Activated CD4-positive, alpha-beta T cell treated with anti-CD3 and anti-CD28 coated beads for 36 hours (primary cell): Measurements from ENCODE around the gene COL26A1. TPM values are rescaled to one million over a fixed set of nuclear protein-coding genes. Genes with fewer than 3 reads are reported as not detected.
"Not testable (repeated sequence)": the region's sequence is repeated elsewhere in the genome, so short reads cannot be mapped to it uniquely, and the experiment has no call there.

Experiments used
- ATAC-seq: fragments of 200-7000 bp; cut with Tn5 transposase; one replicate; pipeline ENCODE4 v1.10.0; 2021; ENCODE audit warnings: mild to moderate bottlenecking, moderate library complexity
- CTCF ChIA-PET: fragments of 350-600 bp; sonication (Branson Sonifier 250); formaldehyde crosslinking; loops from one replicate; lab custom pipeline; 2021; ENCODE audit warnings: antibody characterized with exemption; lab: Charles Lee
- POLR2A ChIA-PET: fragments of 350-600 bp; sonication (Branson Sonifier 250); formaldehyde crosslinking; loops from one replicate; lab custom pipeline; 2021; ENCODE audit warnings: antibody characterized with exemption, inconsistent platforms; lab: Charles Lee
- DNase-seq: peaks from one replicate; pipeline ENCODE4 v3.0.0-alpha.2; 2020
- H3K27ac Mint-ChIP-seq: one replicate; pipeline ENCODE4 v1.8.0; 2021; ENCODE audit warnings: mixed read lengths
- H3K27me3 Mint-ChIP-seq: one replicate; pipeline ENCODE4 v1.8.0; 2021; ENCODE audit warnings: mixed read lengths
- H3K36me3 Mint-ChIP-seq: one replicate; pipeline ENCODE4 v1.8.0; 2021; ENCODE audit warnings: low read depth, mixed read lengths
- H3K4me1 Mint-ChIP-seq: one replicate; pipeline ENCODE4 v1.8.0; 2021; ENCODE audit warnings: mixed read lengths
- H3K4me3 Mint-ChIP-seq: one replicate; pipeline ENCODE4 v1.8.0; 2021; ENCODE audit warnings: mild to moderate bottlenecking, moderate library complexity, mixed read lengths
- H3K9me3 Mint-ChIP-seq: one replicate; pipeline ENCODE4 v1.8.0; 2021; ENCODE audit warnings: low read depth, mixed read lengths
- intact Hi-C, 2 experiments: fragments of 100-400 bp; cut with DNase I in 1 of 2; cut with micrococcal nuclease in 1 of 2; formaldehyde crosslinking; loops; one replicate each; pipeline versions ENCODE4 v1.14.2 to v1.15.1; 2022 to 2024; cut with DNase I, micrococcal nuclease
- total RNA-seq, 2 experiments: library from RNA; stranded (reverse); gene quantifications; one replicate each; pipeline ENCODE4 v1.2.3, GENCODE V29; 2021

COL26A1 gene
- total RNA-seq, 2 experiments from 2014 or later = not detected

DNA sequence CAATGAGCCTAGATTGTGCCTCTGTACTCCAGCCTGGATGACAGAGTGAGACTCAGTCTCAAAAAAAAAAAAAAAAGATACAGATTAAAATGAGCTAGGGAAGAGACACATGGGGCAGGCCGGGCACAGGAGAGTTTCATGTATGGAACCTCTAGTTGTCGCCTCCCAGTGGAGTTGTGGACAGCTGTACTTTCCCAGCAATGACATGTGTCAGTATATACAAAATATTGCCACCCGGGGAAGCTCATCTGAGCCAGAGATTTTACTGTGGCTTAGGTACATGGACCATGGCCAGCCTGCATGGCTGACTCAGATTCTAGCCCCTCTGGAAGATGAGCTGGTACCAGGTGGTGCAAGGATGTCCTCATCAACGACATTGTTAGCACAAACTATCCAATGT lies 87.4 kb downstream of the COL26A1 start:
- Mint-ChIP-seq H3K27me3 (no peaks in the 10 kb centered on the region), H3K27ac (no peak overlapping the region), H3K36me3 (no peaks in the 10 kb centered on the region), H3K4me3 (no peak overlapping the region), H3K4me1 (no peaks in the 10 kb centered on the region), H3K9me3 (no peaks in the 10 kb centered on the region)
- intact Hi-C loops = no loop called here
- no peak for DNase-seq
- ATAC-seq = no peak
- ChIA-PET CTCF (interaction anchor here (0.7 to 0.9 kb wide), 3 partner anchors 10 to 30 kb away, joined by 3 to 4 read pairs (median 3); no protein-coding TSS in a partner anchor), POLR2A (no interaction called here)

DNA sequence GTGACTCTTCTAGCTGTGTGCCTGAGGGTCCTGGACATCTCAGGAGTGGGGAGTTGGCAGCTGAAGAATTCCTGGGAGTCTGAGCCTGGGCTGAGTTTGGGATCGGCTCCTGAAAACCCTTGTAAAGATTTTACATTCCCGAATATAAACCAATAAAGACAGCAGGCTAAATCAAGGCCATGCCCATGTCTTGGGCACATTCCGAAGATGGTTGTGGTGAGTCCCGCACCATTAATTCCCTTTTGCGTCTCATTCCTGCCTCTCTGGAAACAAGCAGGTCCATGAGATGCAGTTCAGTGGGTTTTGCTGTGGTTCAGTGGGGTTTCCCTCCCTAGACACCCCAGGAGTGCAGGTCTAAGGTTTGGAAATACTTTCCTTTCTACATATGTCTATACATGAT lies 90.9 kb downstream of the COL26A1 start:
- Mint-ChIP-seq H3K27ac (no peak overlapping the region), H3K27me3 (no peaks in the 10 kb centered on the region), H3K4me1 (no peaks in the 10 kb centered on the region), H3K36me3 (no peaks in the 10 kb centered on the region), H3K9me3 (no peaks in the 10 kb centered on the region), H3K4me3 (no peak overlapping the region)
- intact Hi-C loops = no loop called here
- POLR2A ChIA-PET = no interaction called here
- DNase-seq (no peak), ATAC-seq (no peak)
- CTCF ChIA-PET = no interaction called here

DNA sequence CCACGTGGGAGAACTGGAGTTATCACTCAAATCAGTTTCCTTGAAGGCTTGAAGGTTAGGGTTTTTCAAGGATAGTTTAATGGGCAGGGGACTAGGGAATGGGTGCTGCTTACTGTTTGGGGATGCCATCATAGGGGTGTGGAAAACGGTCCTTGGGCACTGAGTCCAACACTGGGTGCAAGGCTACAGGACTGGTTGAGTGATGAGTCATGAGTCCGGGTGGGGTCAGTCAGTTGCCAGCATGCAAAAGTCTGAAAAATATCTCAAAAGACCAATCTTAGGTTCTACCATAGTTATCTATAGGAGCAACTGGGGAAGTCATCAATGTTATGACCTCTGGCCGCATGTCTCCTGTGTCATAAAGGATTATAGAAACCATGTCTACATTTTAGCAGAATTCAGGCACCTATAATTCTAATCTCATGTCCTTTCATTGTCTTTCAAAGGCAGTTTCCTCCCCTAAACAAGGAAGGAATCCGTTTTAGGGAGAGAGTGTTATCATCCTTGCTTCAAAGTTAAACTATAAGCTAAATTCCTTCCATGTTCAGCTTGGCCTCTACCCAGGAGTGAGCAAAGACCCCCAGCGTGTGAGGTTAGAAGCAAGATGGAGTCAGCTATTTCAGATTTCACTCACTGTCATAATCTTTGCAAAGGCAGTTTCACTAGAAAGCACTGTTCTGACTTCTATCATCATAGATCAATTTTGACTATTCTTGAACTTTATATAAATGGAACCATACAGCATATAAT lies 94.5 kb downstream of the COL26A1 start:
- H3K9me3 Mint-ChIP-seq = no peaks in the 10 kb centered on the region
- no peaks in the 10 kb centered on the region for H3K27me3 Mint-ChIP-seq
- no peak for ATAC-seq
- no peak overlapping the region for H3K27ac Mint-ChIP-seq
- intact Hi-C loops = no loop called here
- no peaks in the 10 kb centered on the region for H3K4me1 Mint-ChIP-seq
- ChIA-PET CTCF (interaction anchor here (0.6 kb wide), 2 partner anchors 47 to 136 kb away, joined by 3 to 4 read pairs; partner anchors contain the start of gene IFT22), POLR2A (no interaction called here)
- no peak overlapping the region for H3K4me3 Mint-ChIP-seq
- H3K36me3 Mint-ChIP-seq = no peaks in the 10 kb centered on the region
- DNase-seq = no peak

DNA sequence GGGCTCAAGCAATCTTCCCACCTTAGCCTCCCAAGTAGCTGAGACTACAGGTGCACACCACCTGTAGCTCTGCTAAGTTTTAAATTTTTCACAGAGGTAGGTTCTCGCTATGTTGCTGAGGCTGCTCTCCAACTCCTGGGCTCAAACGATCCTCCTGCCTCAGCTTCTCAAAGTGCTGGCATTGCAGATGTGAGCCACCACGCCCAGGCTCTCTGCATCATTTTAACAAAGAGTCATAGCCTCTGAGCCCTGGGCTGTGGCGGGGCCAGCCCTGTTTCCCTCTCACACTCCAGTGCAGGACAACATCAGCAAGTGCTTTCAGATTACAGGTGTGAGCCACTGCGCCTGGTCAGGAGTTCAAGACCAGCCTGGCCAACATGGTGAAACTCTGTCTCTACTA lies 102.5 kb downstream of the COL26A1 start:
- no peaks in the 10 kb centered on the region for H3K36me3 Mint-ChIP-seq
- no peak overlapping the region for H3K27ac Mint-ChIP-seq
- ChIA-PET CTCF (interaction anchor here (0.8 kb wide), 1 partner anchor 25 kb away, joined by 3 read pairs; no protein-coding TSS in a partner anchor), POLR2A (interaction anchor here (0.6 kb wide), 1 partner anchor 271 kb away, joined by 4 read pairs; no protein-coding TSS in a partner anchor)
- H3K9me3 Mint-ChIP-seq = no peaks in the 10 kb centered on the region
- no peak for ATAC-seq
- peaks cover 4% of the 10 kb centered on the region for H3K4me1 Mint-ChIP-seq
- no peak for DNase-seq
- intact Hi-C loops = no loop called here
- H3K4me3 Mint-ChIP-seq = no peak overlapping the region
- H3K27me3 Mint-ChIP-seq = no peaks in the 10 kb centered on the region

DNA sequence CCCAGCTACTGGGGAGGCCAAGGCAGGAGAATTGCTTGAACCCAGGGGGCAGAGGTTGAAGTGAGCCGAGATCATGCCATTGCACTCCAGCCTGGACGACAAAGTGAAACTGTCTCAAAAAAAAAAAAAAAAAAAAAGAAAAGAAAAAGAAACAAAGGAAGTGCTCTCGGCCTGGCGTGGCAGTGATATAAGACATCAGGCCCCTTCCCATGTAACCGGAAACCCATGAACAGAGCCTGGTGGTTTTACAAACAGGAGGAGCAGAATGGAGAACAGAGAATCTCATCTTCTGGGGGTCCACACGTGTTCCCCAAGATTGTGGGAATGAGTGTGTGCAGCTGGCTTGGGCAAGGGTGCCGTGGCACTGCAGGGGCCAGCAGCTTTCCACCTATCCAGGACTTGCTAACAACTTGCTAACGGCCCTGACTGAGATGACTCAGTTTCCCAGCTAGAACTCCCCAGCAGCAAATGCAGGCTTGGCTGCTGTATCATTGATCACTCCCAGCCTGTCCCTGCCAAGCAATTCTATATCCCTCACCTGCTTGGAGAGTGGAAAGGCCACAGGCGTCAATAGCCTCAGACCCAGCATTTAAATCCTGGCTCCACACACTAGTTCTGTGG lies 103.0 kb downstream of the COL26A1 start:
- CTCF ChIA-PET = interaction anchor here (0.8 kb wide), 1 partner anchor 25 kb away, joined by 3 read pairs; no protein-coding TSS in a partner anchor
- Mint-ChIP-seq H3K4me1 (peaks cover 4% of the 10 kb centered on the region), H3K36me3 (no peaks in the 10 kb centered on the region), H3K9me3 (no peaks in the 10 kb centered on the region), H3K4me3 (no peak overlapping the region), H3K27me3 (no peaks in the 10 kb centered on the region), H3K27ac (no peak overlapping the region)
- POLR2A ChIA-PET = no interaction called here
- intact Hi-C loops = no loop called here
- ATAC-seq = no peak
- DNase-seq = no peak

DNA sequence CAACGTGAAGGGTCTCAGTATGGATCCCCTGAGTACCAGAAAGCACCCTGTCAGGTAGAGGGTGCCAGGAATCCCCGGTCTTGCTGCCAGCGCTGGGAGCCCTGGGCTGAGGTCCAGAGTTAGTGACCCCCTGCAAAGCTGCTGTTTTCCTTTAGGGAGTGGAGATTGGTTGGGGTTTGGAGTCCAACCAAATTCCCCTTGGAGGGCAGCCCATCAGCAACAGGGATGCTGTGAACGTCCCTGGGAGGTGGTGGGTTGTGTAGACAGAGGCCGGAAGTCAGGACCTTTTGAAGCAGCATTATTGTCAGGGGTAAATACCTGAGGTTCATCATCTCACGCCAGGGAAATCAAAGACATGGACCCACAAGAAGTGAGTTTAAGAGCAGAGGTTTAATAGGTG lies 104.2 kb downstream of the COL26A1 start:
- no peaks in the 10 kb centered on the region for H3K27me3 Mint-ChIP-seq
- H3K4me1 Mint-ChIP-seq = peaks cover 4% of the 10 kb centered on the region
- no peak overlapping the region for H3K4me3 Mint-ChIP-seq
- CTCF ChIA-PET = interaction anchor here (1.1 kb wide), 1 partner anchor 152 kb away, joined by 3 read pairs; no protein-coding TSS in a partner anchor
- ATAC-seq = no peak
- no peak for DNase-seq
- POLR2A ChIA-PET = no interaction called here
- intact Hi-C loops = no loop called here
- no peaks in the 10 kb centered on the region for H3K9me3 Mint-ChIP-seq
- no peak overlapping the region for H3K27ac Mint-ChIP-seq
- no peaks in the 10 kb centered on the region for H3K36me3 Mint-ChIP-seq

DNA sequence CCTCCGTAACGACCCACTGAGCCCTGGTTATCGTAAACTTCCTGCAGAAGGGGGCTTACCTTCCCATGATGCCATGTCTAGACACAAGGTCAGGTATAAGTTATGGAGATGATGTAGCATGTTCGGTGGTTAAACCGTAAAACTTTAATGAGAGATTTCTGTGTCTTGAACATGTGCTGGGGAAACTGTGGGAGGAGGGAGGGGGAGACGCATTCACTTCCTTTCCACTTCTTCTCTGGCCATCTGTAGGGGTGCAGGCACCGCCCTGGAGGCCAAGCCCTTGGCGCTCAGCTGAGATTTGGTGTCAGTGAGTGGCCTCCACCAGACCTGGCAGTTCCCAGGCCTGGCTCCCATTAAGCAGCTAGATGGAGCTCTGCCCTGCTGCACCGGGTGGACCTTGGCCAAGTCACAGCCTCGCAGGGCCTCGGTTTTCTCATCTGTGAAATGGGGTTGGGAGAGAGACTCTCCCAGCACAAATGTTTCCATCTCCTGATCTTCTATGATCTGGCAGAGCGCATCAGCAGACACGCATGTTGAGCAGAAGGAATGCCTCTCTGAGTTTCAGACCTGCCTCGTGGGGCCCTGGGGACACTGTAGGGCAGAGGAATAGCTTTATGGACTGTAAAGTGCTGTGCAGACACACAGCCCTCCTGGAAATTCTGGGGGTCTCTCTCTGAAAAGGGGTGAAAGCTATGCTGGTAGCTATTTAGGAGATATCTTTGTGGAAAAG lies 106.0 kb downstream of the COL26A1 start:
- Mint-ChIP-seq H3K36me3 (no peaks in the 10 kb centered on the region), H3K4me1 (peaks cover 4% of the 10 kb centered on the region)
- CTCF ChIA-PET = interaction anchor here (0.7 to 0.9 kb wide), 2 partner anchors 39 to 105 kb away, joined by 3 read pairs; no protein-coding TSS in a partner anchor

DNA sequence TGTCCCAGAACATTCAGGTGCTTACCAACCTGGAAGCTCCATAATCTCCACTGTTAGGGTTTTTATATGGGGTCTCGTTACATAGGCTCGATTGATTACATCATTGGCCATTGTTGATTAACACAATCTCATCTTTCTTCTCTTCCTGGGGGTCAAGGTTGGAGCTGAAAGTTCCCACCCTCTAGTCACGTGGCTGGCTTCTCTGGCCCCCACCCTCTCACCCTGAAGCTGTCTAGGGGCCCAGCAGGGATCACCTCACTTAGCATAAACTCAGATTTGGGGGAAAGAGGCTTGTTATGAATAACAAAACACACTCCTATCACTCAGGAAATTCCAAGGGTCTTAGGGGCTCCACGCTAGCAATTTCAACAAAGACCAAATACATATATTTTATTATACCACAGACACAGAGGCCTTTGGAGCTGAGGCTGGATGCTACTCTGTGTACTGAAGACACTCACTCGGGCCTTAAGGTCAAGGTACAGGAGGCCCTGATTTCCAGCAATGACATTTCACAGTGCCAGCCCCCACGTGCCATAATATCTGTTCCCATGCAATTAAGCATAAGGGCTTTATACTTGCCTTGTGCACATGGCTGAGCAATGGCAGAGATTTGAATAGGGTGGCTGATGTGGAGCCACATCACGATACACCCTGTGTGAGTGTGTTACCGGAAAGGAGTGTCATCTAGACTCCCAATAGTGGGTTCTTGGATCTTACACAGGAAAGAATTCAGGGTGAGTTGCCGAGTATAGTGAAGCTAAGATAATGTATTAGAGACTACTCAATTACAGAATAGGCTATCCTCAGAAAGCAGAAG lies 108.2 kb downstream of the COL26A1 start:
- no peaks in the 10 kb centered on the region for H3K27me3 Mint-ChIP-seq
- ChIA-PET CTCF (interaction anchor here (0.6 kb wide), 1 partner anchor 347 kb away, joined by 3 read pairs; no protein-coding TSS in a partner anchor), POLR2A (interaction anchor here (0.7 kb wide), 1 partner anchor 76 kb away, joined by 3 read pairs; no protein-coding TSS in a partner anchor)
- intact Hi-C loops = no loop called here
- H3K27ac Mint-ChIP-seq = no peak overlapping the region
- no peak for ATAC-seq
- no peaks in the 10 kb centered on the region for H3K9me3 Mint-ChIP-seq
- H3K4me3 Mint-ChIP-seq = no peak overlapping the region
- no peaks in the 10 kb centered on the region for H3K36me3 Mint-ChIP-seq
- no peak for DNase-seq
- H3K4me1 Mint-ChIP-seq = peaks cover 2% of the 10 kb centered on the region

More for the DNA sequence above, 106.0 kb downstream of the COL26A1 start:
- Mint-ChIP-seq H3K4me3 (no peak overlapping the region), H3K9me3 (no peaks in the 10 kb centered on the region), H3K27me3 (no peaks in the 10 kb centered on the region), H3K27ac (no peak overlapping the region)
- POLR2A ChIA-PET = no interaction called here
- ATAC-seq (no peak), DNase-seq (no peak)
- intact Hi-C loops = no loop called here

DNA sequence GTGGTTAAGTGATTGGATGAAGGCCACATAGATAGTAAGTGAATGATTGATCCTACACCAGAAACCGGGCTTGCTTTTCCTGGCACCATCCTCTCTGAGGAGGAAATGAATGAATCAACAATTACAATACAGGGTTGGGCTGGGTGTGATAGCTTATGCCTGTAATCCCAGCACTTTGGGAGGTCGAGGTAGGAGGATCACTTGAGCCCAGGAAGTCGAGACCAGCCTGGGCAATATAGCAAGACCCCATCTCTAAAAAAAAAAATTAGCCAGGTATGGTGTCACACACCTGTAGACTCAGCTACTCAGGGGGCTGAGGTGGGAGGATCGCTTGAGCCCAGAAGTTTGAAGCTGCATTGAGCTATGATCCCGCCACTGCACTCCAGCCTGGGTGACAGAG lies 111.5 kb downstream of the COL26A1 start:
- no peak overlapping the region for H3K4me3 Mint-ChIP-seq
- ChIA-PET POLR2A (no interaction called here), CTCF (no interaction called here)
- DNase-seq = no peak
- peaks cover 4% of the 10 kb centered on the region for H3K36me3 Mint-ChIP-seq
- H3K27ac Mint-ChIP-seq = no peak overlapping the region
- no peaks in the 10 kb centered on the region for H3K4me1 Mint-ChIP-seq
- H3K9me3 Mint-ChIP-seq = peaks cover 4% of the 10 kb centered on the region
- no peak for ATAC-seq
- intact Hi-C loops = no loop called here
- peaks cover 5% of the 10 kb centered on the region for H3K27me3 Mint-ChIP-seq

DNA sequence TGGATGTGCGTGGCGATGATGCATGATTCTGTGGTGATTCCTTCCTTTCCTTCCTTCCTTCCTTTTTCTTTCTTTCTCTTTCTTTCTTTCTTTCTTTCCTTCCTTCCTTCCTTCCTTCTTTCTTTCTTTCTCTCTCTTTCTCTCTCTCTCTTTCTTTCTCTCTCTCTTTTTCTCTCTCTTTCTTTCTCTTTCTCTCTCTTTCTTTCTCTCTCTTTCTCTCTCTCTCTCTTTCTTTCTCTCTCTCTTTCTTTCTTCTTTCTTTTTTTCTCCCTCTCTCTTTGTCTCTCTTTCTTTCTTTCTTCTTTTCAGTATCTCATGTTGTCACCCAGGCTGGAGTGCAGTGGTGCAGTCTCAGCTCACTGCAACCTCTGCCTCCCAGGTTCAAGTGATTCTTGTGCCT lies 113.0 kb downstream of the COL26A1 start:
- H3K27ac Mint-ChIP-seq, H3K27me3 Mint-ChIP-seq, intact Hi-C loops, POLR2A ChIA-PET, H3K4me3 Mint-ChIP-seq, ATAC-seq, CTCF ChIA-PET, H3K36me3 Mint-ChIP-seq, DNase-seq, H3K4me1 Mint-ChIP-seq: not testable (repeated sequence)
- peaks cover 16% of the 10 kb centered on the region for H3K9me3 Mint-ChIP-seq

DNA sequence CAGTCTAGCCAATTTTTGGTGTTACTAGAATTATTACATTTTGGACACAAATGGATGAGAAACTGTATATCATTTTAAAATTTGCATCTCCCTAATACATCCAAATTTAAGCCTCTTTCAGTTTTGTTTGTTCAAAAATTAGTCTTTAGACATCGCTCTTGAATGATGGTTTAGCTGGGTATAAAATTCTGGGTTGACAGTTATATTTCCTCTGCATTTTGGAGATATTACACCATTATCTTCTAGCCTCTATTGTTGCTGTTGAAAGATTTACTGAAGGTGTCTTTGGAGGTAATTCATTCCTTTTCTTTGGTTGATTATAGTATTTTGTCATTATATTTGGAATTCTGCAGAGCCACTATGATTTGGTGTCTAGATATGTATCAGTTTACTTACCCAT lies 116.5 kb downstream of the COL26A1 start:
- Mint-ChIP-seq H3K4me1 (no peaks in the 10 kb centered on the region), H3K27me3 (peaks cover 5% of the 10 kb centered on the region), H3K4me3 (no peak overlapping the region), H3K27ac (no peak overlapping the region), H3K9me3 (peaks cover 18% of the 10 kb centered on the region), H3K36me3 (peaks cover 4% of the 10 kb centered on the region)
- ATAC-seq = no peak
- ChIA-PET CTCF (interaction anchor here (0.7 kb wide), 1 partner anchor 106 kb away, joined by 3 read pairs; no protein-coding TSS in a partner anchor), POLR2A (no interaction called here)
- no peak for DNase-seq
- intact Hi-C loops = no loop called here
